Measurements from ENCODE around the gene ARID1B. TPM values are rescaled to one million over a fixed set of nuclear protein-coding genes. Genes with fewer than 3 reads are reported as not detected.

The ARID1B gene
- total and polyA plus RNA-seq, 2 of the 13 experiments (the other 11 are each of a cell fraction or from before 2014, with no cell fraction given): 20.1 to 32.6 TPM

DNA sequence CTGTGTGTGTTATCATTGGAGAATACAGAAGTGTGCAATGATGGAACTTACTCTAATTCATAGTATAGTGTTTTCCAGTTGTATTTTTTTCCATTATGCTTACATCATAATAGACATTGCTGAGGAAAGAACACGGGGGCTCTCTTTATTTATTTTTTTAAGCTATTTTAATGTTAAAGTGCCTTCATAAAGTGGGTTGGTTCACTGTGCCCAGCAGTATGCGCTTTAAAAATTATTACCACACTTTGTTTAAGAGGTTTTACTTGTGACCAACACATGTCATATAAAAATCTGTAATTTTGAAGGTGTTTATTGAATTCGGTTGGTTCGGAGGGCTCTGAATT, 330.4 kb downstream of the ARID1B start:
- ChIA-PET CTCF (ENCODE audit: low intra/inter-chr PET ratio, low total read pairs) (no interaction called here), POLR2A (no interaction called here)
- Histone ChIP-seq H3K9ac (ENCODE audit: insufficient read depth, low read depth, low read length) (no peak overlapping the region), H3K4me2 (ENCODE audit: low read depth, low read length) (no peak overlapping the region), H3K4me1 (ENCODE audit: insufficient read depth, low read length) (no peaks in the 10 kb centered on the region), H3K4me3 (replicated peaks in 1 of 3; ENCODE audit: insufficient read depth in 1 of 3, low read depth in 2 of 3, low read length in 3 of 3) (no peak overlapping the region), H3K27me3 (ENCODE audit: control insufficient read depth in 1 of 2, insufficient read depth in 2 of 2, low read length in 2 of 2) (no peaks in the 10 kb centered on the region), H2AFZ (ENCODE audit: low read length) (no peak overlapping the region), H3K79me2 (ENCODE audit: insufficient read depth, low read length) (no peaks in the 10 kb centered on the region), H3K36me3 (replicated peaks in 1 of 2; ENCODE audit: control insufficient read depth in 1 of 2, insufficient read depth in 2 of 2, low read length in 2 of 2) (peaks cover 4 to 12% of the 10 kb centered on the region in 2 experiments; a peak in 4 of 5 replicates), H3K9me3 (ENCODE audit: low read length) (no peaks in the 10 kb centered on the region), H4K20me1 (ENCODE audit: insufficient read depth, low read length) (no peaks in the 10 kb centered on the region), H3K27ac (ENCODE audit: extremely low read length, insufficient read depth, low read length) (no peak overlapping the region)
- no TSS peak for BruUV-seq (replicated peaks)
- ATAC-seq (no peak), DNase-seq (ENCODE audit: low spot score) (no peak), FAIRE-seq (no peak)
- intact Hi-C loops (cut with micrococcal nuclease; ENCODE audit: unreplicated experiment): no loop called here
- WGBS (ENCODE audit: low lambda C conversion rate): 93% methylated on average over 4 of the region's 4 CpGs
- no peak for TF ChIP-seq ZNF7 (CRISPR knock-in tag; IDR thresholded peaks at IDR 0.05)
- no peak for TF ChIP-seq ZNF3 (CRISPR knock-in tag; IDR thresholded peaks at IDR 0.05)
- no peak for TF ChIP-seq TOPORS (CRISPR knock-in tag; IDR thresholded peaks at IDR 0.05)
- no peak for TF ChIP-seq MEF2D (CRISPR knock-in tag; IDR thresholded peaks at IDR 0.05)
- no peak for TF ChIP-seq ZNF577 (CRISPR knock-in tag; IDR thresholded peaks at IDR 0.05; ENCODE audit: borderline replicate concordance, low read depth)
- in situ Hi-C loops (cut with HindIII; ENCODE audit: extremely low pct_ligation_motif_present, low pct_unique_long_range_greater_than_20kb): no loop called here

DNA sequence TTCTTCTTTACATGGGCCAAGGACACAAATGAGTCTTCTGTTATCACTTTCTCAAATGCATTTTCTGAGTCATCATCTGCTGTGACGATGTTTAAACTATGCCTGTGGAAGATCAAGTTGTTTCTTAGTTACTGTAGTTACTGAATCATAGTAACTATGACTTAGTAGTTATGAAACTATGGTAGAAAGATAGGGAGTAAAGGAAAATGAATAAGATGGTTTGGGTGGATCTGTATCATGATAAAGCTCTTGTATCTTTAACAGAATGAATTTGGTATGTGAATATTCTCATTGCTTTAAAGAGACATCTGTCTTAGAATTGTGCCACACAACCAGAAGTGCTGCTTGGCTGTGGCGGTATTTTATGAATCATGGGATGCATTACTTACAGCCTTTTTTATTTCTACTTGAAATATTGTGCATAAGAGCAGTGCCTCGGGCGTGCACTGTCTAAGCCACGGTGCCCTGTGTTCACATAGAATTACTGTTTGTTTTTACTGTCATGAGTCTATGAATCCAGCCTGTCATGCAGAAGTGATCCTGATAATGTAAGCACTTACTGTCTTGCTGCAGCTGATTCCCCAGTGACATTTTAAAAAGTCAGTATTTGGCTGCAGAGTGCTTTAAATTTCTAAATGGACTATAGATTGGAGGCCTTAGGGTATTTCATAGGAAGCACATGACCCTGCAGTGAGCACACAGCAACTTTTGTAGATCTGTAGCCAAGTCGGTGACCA, 330.9 kb downstream of the ARID1B start:
- no peak for TF ChIP-seq PRMT3 (CRISPR knock-in tag; IDR thresholded peaks at IDR 0.05; ENCODE audit: borderline replicate concordance, low read depth)
- TF ChIP-seq, protein P1, sequence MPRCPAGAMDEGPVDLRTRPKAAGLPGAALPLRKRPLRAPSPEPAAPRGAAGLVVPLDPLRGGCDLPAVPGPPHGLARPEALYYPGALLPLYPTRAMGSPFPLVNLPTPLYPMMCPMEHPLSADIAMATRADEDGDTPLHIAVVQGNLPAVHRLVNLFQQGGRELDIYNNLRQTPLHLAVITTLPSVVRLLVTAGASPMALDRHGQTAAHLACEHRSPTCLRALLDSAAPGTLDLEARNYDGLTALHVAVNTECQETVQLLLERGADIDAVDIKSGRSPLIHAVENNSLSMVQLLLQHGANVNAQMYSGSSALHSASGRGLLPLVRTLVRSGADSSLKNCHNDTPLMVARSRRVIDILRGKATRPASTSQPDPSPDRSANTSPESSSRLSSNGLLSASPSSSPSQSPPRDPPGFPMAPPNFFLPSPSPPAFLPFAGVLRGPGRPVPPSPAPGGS (CRISPR knock-in tag; IDR thresholded peaks at IDR 0.05): no peak
- TF ChIP-seq ZNF749 (CRISPR knock-in tag; IDR thresholded peaks at IDR 0.05; ENCODE audit: borderline replicate concordance): no peak
- no peak for TF ChIP-seq ZNF296 (CRISPR knock-in tag; conservative IDR thresholded peaks at IDR 0.05)
- H3K27ac ChIP-seq (ENCODE audit: extremely low read length, insufficient read depth, low read length): no peak overlapping the region
- no peaks in the 10 kb centered on the region for H3K9me3 ChIP-seq (ENCODE audit: low read length)
- H3K27me3 ChIP-seq (ENCODE audit: control insufficient read depth in 1 of 2, insufficient read depth in 2 of 2, low read length in 2 of 2): no peaks in the 10 kb centered on the region
- no peak for DNase-seq (ENCODE audit: low spot score)
- ChIA-PET CTCF (ENCODE audit: low intra/inter-chr PET ratio, low total read pairs) (no interaction called here), POLR2A (no interaction called here)
- no peak overlapping the region for H3K9ac ChIP-seq (ENCODE audit: insufficient read depth, low read depth, low read length)
- intact Hi-C loops (cut with micrococcal nuclease; ENCODE audit: unreplicated experiment): no loop called here
- H3K4me3 ChIP-seq (replicated peaks in 1 of 3; ENCODE audit: insufficient read depth in 1 of 3, low read depth in 2 of 3, low read length in 3 of 3): no peak overlapping the region
- H4K20me1 ChIP-seq (ENCODE audit: insufficient read depth, low read length): no peaks in the 10 kb centered on the region
- in situ Hi-C loops (cut with HindIII; ENCODE audit: extremely low pct_ligation_motif_present, low pct_unique_long_range_greater_than_20kb): no loop called here
- H3K4me2 ChIP-seq (ENCODE audit: low read depth, low read length): no peak overlapping the region
- 91% methylated on average over 6 of the region's 6 CpGs for WGBS (ENCODE audit: low lambda C conversion rate)
- FAIRE-seq: no peak
- H3K36me3 ChIP-seq (replicated peaks in 1 of 2; ENCODE audit: control insufficient read depth in 1 of 2, insufficient read depth in 2 of 2, low read length in 2 of 2): peaks cover 4 to 12% of the 10 kb centered on the region in 2 experiments; a peak in 4 of 5 replicates
- H3K4me1 ChIP-seq (ENCODE audit: insufficient read depth, low read length): no peaks in the 10 kb centered on the region
- no peak; the same call in 2 of the 3 replicates for ATAC-seq
- BruUV-seq (replicated peaks): no TSS peak
- H2AFZ ChIP-seq (ENCODE audit: low read length): no peak overlapping the region
- no peaks in the 10 kb centered on the region for H3K79me2 ChIP-seq (ENCODE audit: insufficient read depth, low read length)
